ENCODE results near the gene NME3. TPM values are rescaled to one million over a fixed set of nuclear protein-coding genes. Genes with fewer than 3 reads are reported as not detected.

NME3 gene
- total and polyA plus RNA-seq, 4 donors, result 33.0 to 379 (median 61.9) TPM

- no peak overlapping the region for H3K27ac ChIP-seq (ENCODE audit: low read depth in 1 of 2, low read length in 2 of 2)
- no peaks in the 10 kb centered on the region for H3K9me3 ChIP-seq (ENCODE audit: control insufficient read depth, low read length)
- no peaks in the 10 kb centered on the region for H3K27me3 ChIP-seq (ENCODE audit: control insufficient read depth in 1 of 2, insufficient read depth in 2 of 2, low read length in 1 of 2)
- H3K4me1 ChIP-seq (ENCODE audit: control insufficient read depth in 1 of 2, insufficient read depth in 2 of 2, low read length in 2 of 2), result no peaks in the 10 kb centered on the region
- WGBS, 2 donors, result 75 to 78% methylated on average over 7 of the region's 7 CpGs
- intact Hi-C loops (cut with DNase I), result no loop called here
- ATAC-seq (ENCODE audit: low FRiP score), result no peak
- H3K36me3 ChIP-seq (ENCODE audit: control insufficient read depth in 1 of 2, insufficient read depth in 2 of 2, low read length in 1 of 2), result no peaks in the 10 kb centered on the region
- no peak for DNase-seq
- H3K4me3 ChIP-seq (ENCODE audit: low read length in 2 of 2), result no peak overlapping the region
Measured at GRCh38 chr16:1731603-1732002, 39.7 kb downstream of the NME3 start.

- no peaks in the 10 kb centered on the region for H3K36me3 ChIP-seq (ENCODE audit: control insufficient read depth in 1 of 2, insufficient read depth in 2 of 2, low read length in 1 of 2)
- no peak for DNase-seq
- intact Hi-C loops (cut with DNase I), result no loop called here
Measured at GRCh38 chr16:1731073-1731472, 40.3 kb downstream of the NME3 start.

DNA sequence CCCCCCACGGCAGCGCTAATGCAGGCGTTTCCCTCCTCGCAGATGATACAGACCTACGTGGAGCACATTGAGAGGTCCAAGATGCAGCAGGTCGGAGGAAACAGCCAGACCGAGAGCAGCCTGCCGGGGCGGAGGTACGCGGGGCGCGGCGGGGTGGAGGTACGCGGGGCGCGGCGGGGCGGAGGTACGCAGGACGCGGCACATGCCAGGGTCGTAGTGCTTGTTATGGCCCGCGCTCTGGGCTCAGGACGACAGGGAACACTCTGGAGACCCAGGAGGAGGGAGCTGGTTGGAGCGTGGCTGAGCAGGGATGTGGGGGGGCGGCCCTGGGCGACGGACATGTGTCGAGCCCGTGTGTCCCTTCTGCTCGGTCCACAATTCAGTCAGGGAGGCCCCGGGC, 41.9 kb downstream of the NME3 start:
- no peaks in the 10 kb centered on the region for H3K4me1 ChIP-seq (ENCODE audit: control insufficient read depth in 1 of 2, insufficient read depth in 2 of 2, low read length in 2 of 2)
- intact Hi-C loops (cut with DNase I), result no loop called here
- no peak overlapping the region for H3K27ac ChIP-seq (ENCODE audit: low read depth in 1 of 2, low read length in 2 of 2)
- DNase-seq (no peak), ATAC-seq (ENCODE audit: low FRiP score) (no peak)
- H3K9me3 ChIP-seq (ENCODE audit: control insufficient read depth, low read length), result no peaks in the 10 kb centered on the region
- no peak overlapping the region for H3K4me3 ChIP-seq (ENCODE audit: low read length in 2 of 2)
- no peaks in the 10 kb centered on the region for H3K27me3 ChIP-seq (ENCODE audit: control insufficient read depth in 1 of 2, insufficient read depth in 2 of 2, low read length in 1 of 2)
- WGBS, 2 donors, result 93% methylated on average over 35 of the region's 35 CpGs
- H3K36me3 ChIP-seq (ENCODE audit: control insufficient read depth in 1 of 2, insufficient read depth in 2 of 2, low read length in 1 of 2), result peaks cover 0 to 2% of the 10 kb centered on the region in 2 donors

More at GRCh38 chr16:1731073-1731472, 40.3 kb downstream of the NME3 start:
- no peak for ATAC-seq (ENCODE audit: low FRiP score)
- H3K9me3 ChIP-seq (ENCODE audit: control insufficient read depth, low read length), result no peaks in the 10 kb centered on the region
- H3K4me1 ChIP-seq (ENCODE audit: control insufficient read depth in 1 of 2, insufficient read depth in 2 of 2, low read length in 2 of 2), result no peaks in the 10 kb centered on the region
- H3K4me3 ChIP-seq (ENCODE audit: low read length in 2 of 2), result no peak overlapping the region
- no peaks in the 10 kb centered on the region for H3K27me3 ChIP-seq (ENCODE audit: control insufficient read depth in 1 of 2, insufficient read depth in 2 of 2, low read length in 1 of 2)
- 88 to 89% methylated on average over 7 of the region's 7 CpGs for WGBS, 2 donors
- no peak overlapping the region for H3K27ac ChIP-seq (ENCODE audit: low read depth in 1 of 2, low read length in 2 of 2)

- WGBS, 2 donors, result 96 to 97% methylated on average over 18 of the region's 18 CpGs
- intact Hi-C loops (cut with DNase I), result no loop called here
- H3K4me1 ChIP-seq (ENCODE audit: control insufficient read depth in 1 of 2, insufficient read depth in 2 of 2, low read length in 2 of 2), result no peaks in the 10 kb centered on the region
- H3K4me3 ChIP-seq (ENCODE audit: low read length in 2 of 2), result no peak overlapping the region
- H3K9me3 ChIP-seq (ENCODE audit: control insufficient read depth, low read length), result no peaks in the 10 kb centered on the region
- no peaks in the 10 kb centered on the region for H3K27me3 ChIP-seq (ENCODE audit: control insufficient read depth in 1 of 2, insufficient read depth in 2 of 2, low read length in 1 of 2)
- DNase-seq (no peak), ATAC-seq (ENCODE audit: low FRiP score) (no peak)
- H3K36me3 ChIP-seq (ENCODE audit: control insufficient read depth in 1 of 2, insufficient read depth in 2 of 2, low read length in 1 of 2), result peaks cover 0 to 3% of the 10 kb centered on the region in 2 donors
- H3K27ac ChIP-seq (ENCODE audit: low read depth in 1 of 2, low read length in 2 of 2), result no peak overlapping the region
Measured at GRCh38 chr16:1729026-1729425, 42.3 kb downstream of the NME3 start.

GRCh38 chr16:1727651-1728624, 43.4 kb downstream of the NME3 start:
- 89 to 91% methylated on average over 37 of the region's 37 CpGs for WGBS, 2 donors
- no peak for ATAC-seq (ENCODE audit: low FRiP score)
- DNase-seq, result no peak
- Histone ChIP-seq H3K9me3 (ENCODE audit: control insufficient read depth, low read length) (no peaks in the 10 kb centered on the region), H3K4me3 (ENCODE audit: low read length in 2 of 2) (no peak overlapping the region), H3K4me1 (ENCODE audit: control insufficient read depth in 1 of 2, insufficient read depth in 2 of 2, low read length in 2 of 2) (no peaks in the 10 kb centered on the region), H3K27me3 (ENCODE audit: control insufficient read depth in 1 of 2, insufficient read depth in 2 of 2, low read length in 1 of 2) (no peaks in the 10 kb centered on the region), H3K27ac (ENCODE audit: low read depth in 1 of 2, low read length in 2 of 2) (no peak overlapping the region), H3K36me3 (ENCODE audit: control insufficient read depth in 1 of 2, insufficient read depth in 2 of 2, low read length in 1 of 2) (peaks cover 0 to 3% of the 10 kb centered on the region in 2 donors)
- intact Hi-C loops (cut with DNase I), result no loop called here

DNA sequence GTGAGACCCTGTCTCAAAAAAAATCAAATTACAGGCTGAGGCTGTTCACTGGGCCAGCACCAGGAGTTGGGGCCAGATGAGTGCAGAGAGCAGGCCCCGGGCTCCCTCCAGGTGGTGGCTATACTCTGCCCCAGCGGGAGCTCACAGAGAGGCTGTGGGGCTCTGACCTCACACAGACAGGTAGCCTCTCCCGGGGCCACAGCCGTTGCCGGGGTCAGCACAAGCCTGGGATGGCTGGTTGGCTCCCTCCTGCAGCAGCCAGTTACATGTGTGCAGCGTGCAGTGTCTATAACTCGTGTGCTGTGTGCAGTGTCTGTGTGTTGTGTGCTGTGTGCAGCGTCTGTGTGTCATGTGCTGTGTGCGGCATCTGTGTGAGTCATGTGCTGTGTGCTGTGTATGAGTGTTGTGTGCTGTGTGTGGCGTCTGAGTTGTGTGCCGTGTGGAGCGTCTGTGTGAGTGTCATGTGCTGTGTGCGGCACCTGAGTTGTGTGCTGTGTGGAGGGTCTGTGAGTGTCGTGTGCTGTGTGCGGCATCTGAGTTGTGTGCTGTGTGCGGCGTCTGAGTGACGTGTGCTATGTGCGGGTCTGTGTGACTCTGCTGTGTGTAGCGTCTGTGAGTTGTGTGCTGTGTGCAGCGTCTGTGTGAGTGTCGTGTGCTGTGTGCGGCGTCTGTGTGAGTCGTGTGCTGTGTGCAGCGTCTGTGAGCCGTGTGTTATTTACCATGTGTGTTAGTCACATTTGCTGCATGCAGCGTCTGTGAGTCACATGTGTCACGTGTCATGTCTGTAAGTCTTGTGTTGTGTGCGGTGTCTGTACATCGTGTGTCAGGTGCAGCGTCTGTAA, 44.5 kb downstream of the NME3 start:
- ATAC-seq (ENCODE audit: low FRiP score) (no peak), DNase-seq (no peak)
- Histone ChIP-seq H3K27me3 (ENCODE audit: control insufficient read depth in 1 of 2, insufficient read depth in 2 of 2, low read length in 1 of 2) (no peaks in the 10 kb centered on the region), H3K9me3 (ENCODE audit: control insufficient read depth, low read length) (no peaks in the 10 kb centered on the region), H3K4me3 (ENCODE audit: low read length in 2 of 2) (no peak overlapping the region), H3K4me1 (ENCODE audit: control insufficient read depth in 1 of 2, insufficient read depth in 2 of 2, low read length in 2 of 2) (no peaks in the 10 kb centered on the region), H3K27ac (ENCODE audit: low read depth in 1 of 2, low read length in 2 of 2) (no peak overlapping the region), H3K36me3 (ENCODE audit: control insufficient read depth in 1 of 2, insufficient read depth in 2 of 2, low read length in 1 of 2) (peaks cover 0 to 3% of the 10 kb centered on the region in 2 donors)
- intact Hi-C loops (cut with DNase I), result no loop called here
- WGBS, 2 donors, result 92 to 94% methylated on average over 32 of the region's 32 CpGs

DNA sequence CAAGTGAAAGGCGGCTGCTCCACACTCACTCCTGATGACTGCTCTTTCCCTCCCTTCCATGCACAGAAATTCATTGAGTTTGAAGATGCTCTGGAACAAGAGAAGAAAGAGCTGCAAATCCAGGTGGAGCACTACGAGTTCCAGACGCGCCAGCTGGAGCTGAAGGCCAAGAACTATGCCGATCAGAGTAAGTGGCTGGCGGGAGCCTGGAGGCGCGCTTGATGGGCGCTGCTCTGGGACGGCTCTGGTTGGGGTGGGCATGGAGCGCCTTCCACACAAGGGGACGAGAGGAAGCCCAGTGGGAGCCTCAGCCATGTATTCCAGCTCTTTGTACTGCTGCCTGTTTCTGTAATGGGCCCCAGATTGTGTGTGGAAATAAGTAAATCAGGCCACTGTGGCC, 46.9 kb downstream of the NME3 start:
- no peak for DNase-seq
- Histone ChIP-seq H3K27me3 (ENCODE audit: control insufficient read depth in 1 of 2, insufficient read depth in 2 of 2, low read length in 1 of 2) (no peaks in the 10 kb centered on the region), H3K4me3 (ENCODE audit: low read length in 2 of 2) (no peak overlapping the region), H3K9me3 (ENCODE audit: control insufficient read depth, low read length) (no peaks in the 10 kb centered on the region), H3K27ac (ENCODE audit: low read depth in 1 of 2, low read length in 2 of 2) (no peak overlapping the region), H3K4me1 (ENCODE audit: control insufficient read depth in 1 of 2, insufficient read depth in 2 of 2, low read length in 2 of 2) (no peaks in the 10 kb centered on the region), H3K36me3 (ENCODE audit: control insufficient read depth in 1 of 2, insufficient read depth in 2 of 2, low read length in 1 of 2) (peaks cover 0 to 3% of the 10 kb centered on the region in 2 donors)
- 91% methylated on average over 10 to 12 of the region's 12 CpGs for WGBS, 2 donors
- intact Hi-C loops (cut with DNase I), result no loop called here
- ATAC-seq (ENCODE audit: low FRiP score), result no peak

- H3K9me3 ChIP-seq (ENCODE audit: control insufficient read depth, low read length), result no peaks in the 10 kb centered on the region
- intact Hi-C loops (cut with DNase I), result no loop called here
- no peaks in the 10 kb centered on the region for H3K4me1 ChIP-seq (ENCODE audit: control insufficient read depth in 1 of 2, insufficient read depth in 2 of 2, low read length in 2 of 2)
- peaks cover 0 to 3% of the 10 kb centered on the region in 2 donors for H3K36me3 ChIP-seq (ENCODE audit: control insufficient read depth in 1 of 2, insufficient read depth in 2 of 2, low read length in 1 of 2)
- H3K27me3 ChIP-seq (ENCODE audit: control insufficient read depth in 1 of 2, insufficient read depth in 2 of 2, low read length in 1 of 2), result no peaks in the 10 kb centered on the region
- DNase-seq (no peak), ATAC-seq (ENCODE audit: low FRiP score) (no peak)
- no peak overlapping the region for H3K4me3 ChIP-seq (ENCODE audit: low read length in 2 of 2)
- H3K27ac ChIP-seq (ENCODE audit: low read depth in 1 of 2, low read length in 2 of 2), result no peak overlapping the region
- 49 to 50% methylated on average over 6 of the region's 6 CpGs for WGBS, 2 donors
Measured at GRCh38 chr16:1723450-1724147, 47.7 kb downstream of the NME3 start.
